Superior temporal gyrus (tissue), 1 donor: ENCODE measurements around the gene CTU1.

ENCODE experiments used
- DNase-seq: peaks from one replicate; pipeline ENCODE4 v3.0.0-alpha.2; 2016; ENCODE audit errors: extremely low spot score

The CTU1 gene

GRCh38 chr19:51082611-51083010 is 25.6 kb downstream of the CTU1 start, which contains the start of gene KLK14:
TSS of gene KLK14 (minus strand) at chr19:51082887. CDS start at chr19:51082614, 273 bp downstream.
- DNase-seq = no peak

GRCh38 chr19:51081476-51081875 is 26.7 kb downstream of the CTU1 start:
- no peak for DNase-seq

- no peak for DNase-seq
Observed at GRCh38 chr19:51079481-51080110, 28.6 kb downstream of the CTU1 start.

- no peak for DNase-seq
Observed at GRCh38 chr19:51078731-51079130, 29.5 kb downstream of the CTU1 start.

- no peak for DNase-seq
Observed at GRCh38 chr19:51078104-51078503, 30.1 kb downstream of the CTU1 start.

GRCh38 chr19:51076631-51077213 is 31.5 kb downstream of the CTU1 start:
- no peak for DNase-seq

- DNase-seq = no peak
Observed at GRCh38 chr19:51075998-51076397, 32.2 kb downstream of the CTU1 start.

- DNase-seq = no peak
Observed at GRCh38 chr19:51071095-51071405, 37.2 kb downstream of the CTU1 start.

GRCh38 chr19:51070334-51071094 is 37.7 kb downstream of the CTU1 start:
- no peak for DNase-seq

- DNase-seq = no peak
Observed at GRCh38 chr19:51066393-51067186, 41.6 kb downstream of the CTU1 start.

- DNase-seq = no peak
Observed at GRCh38 chr19:51065221-51065960, 42.8 kb downstream of the CTU1 start.

GRCh38 chr19:51064534-51065220 is 43.5 kb downstream of the CTU1 start, which contains the start of gene KLK13:
TSS of gene KLK13 (minus strand) at chr19:51065092. CDS start at chr19:51065067, 25 bp downstream.
- DNase-seq = no peak

GRCh38 chr19:51063664-51064063 is 44.5 kb downstream of the CTU1 start:
- no peak for DNase-seq

- DNase-seq = no peak
Observed at GRCh38 chr19:51060973-51061372, 47.2 kb downstream of the CTU1 start.

- no peak for DNase-seq
Observed at GRCh38 chr19:51060336-51060735, 47.9 kb downstream of the CTU1 start.

GRCh38 chr19:51059715-51060114 is 48.5 kb downstream of the CTU1 start:
- no peak for DNase-seq

- DNase-seq = no peak
Observed at GRCh38 chr19:51055866-51056265, 52.3 kb downstream of the CTU1 start.
